GM12878 (cell line): Measurements from ENCODE around the gene PAK6. TPM values are rescaled to one million over a fixed set of nuclear protein-coding genes. Genes with fewer than 3 reads are reported as not detected.

Experiments used
- BRCA1 ChIP-seq: IDR thresholded peaks from 2 replicates; pipeline ENCODE4 v1.6.1; 2011; ENCODE audit warnings: low read depth, low read length, improper control_type of control experiment
- FOXM1 ChIP-seq: IDR thresholded peaks from 2 replicates; pipeline ENCODE4 v1.6.1; 2012; ENCODE audit warnings: low read depth, mild to moderate bottlenecking, inconsistent platforms, low read length, moderate library complexity
- IKZF1 ChIP-seq: fragments of 450-650 bp; conservative IDR thresholded peaks from 2 replicates; pipeline ENCODE4 v1.6.1; 2017; ENCODE audit warnings: antibody characterized with exemption, mild to moderate bottlenecking
- JUNB ChIP-seq: IDR thresholded peaks from 2 replicates; pipeline ENCODE4 v1.6.1; 2016; ENCODE audit warnings: antibody characterized with exemption, mild to moderate bottlenecking
- RB1 ChIP-seq: fragments of 450-650 bp; formaldehyde crosslinking; IDR thresholded peaks from 2 replicates; pipeline ENCODE4 v1.6.1; 2017; ENCODE audit warnings: mild to moderate bottlenecking, borderline replicate concordance
- SPI1 ChIP-seq: IDR thresholded peaks from 2 replicates; pipeline ENCODE4 v1.6.1; 2011; ENCODE audit warnings: low read depth, mild to moderate bottlenecking, low read length, moderate library complexity, borderline replicate concordance; ENCODE audit not compliant: insufficient read depth
- polyA plus RNA-seq, 11 experiments: library from polyadenylated mRNA; depleted of rRNA in 4 of 11; unstranded in 6 of 11; stranded (reverse) in 5 of 11; fragments of >200 nt; fragmentation: Nextera tagmentation in 4 of 11; fragmentation: Illumina TruSeq in 1 of 11; extraction: Ambion mirVana in 4 of 11; extraction: Trizol in 1 of 11; gene quantifications; 1 replicate in 1 of 11; 2 replicates in 10 of 11; pipeline versions ENCODE4 v1.2.1 to v1.2.3, GENCODE V29; 2011 to 2016; ENCODE audit warnings: inconsistent platforms in 2 of 11, missing spikeins in 2 of 11, low read depth in 1 of 11
- total RNA-seq, 4 experiments: library from RNA; depleted of rRNA in 3 of 4; stranded (reverse); fragments of >200 nt in 3 of 4; fragmentation: Illumina TruSeq in 1 of 4; extraction: Trizol in 1 of 4; gene quantifications; 2 replicates each; pipeline versions ENCODE4 v1.2.1 to v1.2.3, GENCODE V29; 2013 to 2021
- TF ChIP-seq, protein P1 (sequence below): fragments of 450-650 bp; IDR thresholded peaks from 2 replicates; pipeline ENCODE4 v1.6.1; 2017; ENCODE audit warnings: mild to moderate bottlenecking
- TF ChIP-seq, protein P2 (sequence below): fragments of 150-350 bp; IDR thresholded peaks from 2 replicates; pipeline ENCODE4 v1.6.1; 2016; ENCODE audit warnings: low read depth, low read length

The PAK6 gene
- total and polyA plus RNA-seq, 10 of the 15 experiments (the other 5 are each of a cell fraction or from before 2014, with no cell fraction given) = 0.07 to 0.92 (median 0.31) TPM; not detected in 2

DNA sequence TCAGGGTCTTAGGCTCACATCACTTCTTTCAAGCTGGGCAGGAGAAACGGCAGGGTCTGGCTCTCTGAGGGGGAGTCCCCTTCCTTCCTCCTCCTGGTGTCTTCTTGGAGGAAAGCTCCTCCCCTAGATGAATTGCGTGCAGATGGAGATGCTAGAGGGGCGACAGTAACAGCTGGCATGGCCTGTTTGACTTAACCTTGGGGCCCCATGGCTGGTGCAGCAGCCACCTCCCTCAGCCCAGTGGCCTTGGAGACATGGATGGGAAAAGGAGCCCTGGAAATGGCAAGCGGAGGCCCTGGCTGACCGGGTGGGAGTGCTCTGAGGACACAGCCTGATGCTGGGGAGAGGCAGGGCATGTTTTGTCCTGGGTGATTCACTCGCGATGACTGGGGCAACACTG lies 20.2 kb downstream of the PAK6 start (continued):
- TF ChIP-seq, protein P1, sequence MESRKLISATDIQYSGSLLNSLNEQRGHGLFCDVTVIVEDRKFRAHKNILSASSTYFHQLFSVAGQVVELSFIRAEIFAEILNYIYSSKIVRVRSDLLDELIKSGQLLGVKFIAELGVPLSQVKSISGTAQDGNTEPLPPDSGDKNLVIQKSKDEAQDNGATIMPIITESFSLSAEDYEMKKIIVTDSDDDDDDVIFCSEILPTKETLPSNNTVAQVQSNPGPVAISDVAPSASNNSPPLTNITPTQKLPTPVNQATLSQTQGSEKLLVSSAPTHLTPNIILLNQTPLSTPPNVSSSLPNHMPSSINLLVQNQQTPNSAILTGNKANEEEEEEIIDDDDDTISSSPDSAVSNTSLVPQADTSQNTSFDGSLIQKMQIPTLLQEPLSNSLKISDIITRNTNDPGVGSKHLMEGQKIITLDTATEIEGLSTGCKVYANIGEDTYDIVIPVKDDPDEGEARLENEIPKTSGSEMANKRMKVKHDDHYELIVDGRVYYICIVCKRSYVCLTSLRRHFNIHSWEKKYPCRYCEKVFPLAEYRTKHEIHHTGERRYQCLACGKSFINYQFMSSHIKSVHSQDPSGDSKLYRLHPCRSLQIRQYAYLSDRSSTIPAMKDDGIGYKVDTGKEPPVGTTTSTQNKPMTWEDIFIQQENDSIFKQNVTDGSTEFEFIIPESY = no peak
- TF ChIP-seq JUNB = no peak
- TF ChIP-seq, protein P2, sequence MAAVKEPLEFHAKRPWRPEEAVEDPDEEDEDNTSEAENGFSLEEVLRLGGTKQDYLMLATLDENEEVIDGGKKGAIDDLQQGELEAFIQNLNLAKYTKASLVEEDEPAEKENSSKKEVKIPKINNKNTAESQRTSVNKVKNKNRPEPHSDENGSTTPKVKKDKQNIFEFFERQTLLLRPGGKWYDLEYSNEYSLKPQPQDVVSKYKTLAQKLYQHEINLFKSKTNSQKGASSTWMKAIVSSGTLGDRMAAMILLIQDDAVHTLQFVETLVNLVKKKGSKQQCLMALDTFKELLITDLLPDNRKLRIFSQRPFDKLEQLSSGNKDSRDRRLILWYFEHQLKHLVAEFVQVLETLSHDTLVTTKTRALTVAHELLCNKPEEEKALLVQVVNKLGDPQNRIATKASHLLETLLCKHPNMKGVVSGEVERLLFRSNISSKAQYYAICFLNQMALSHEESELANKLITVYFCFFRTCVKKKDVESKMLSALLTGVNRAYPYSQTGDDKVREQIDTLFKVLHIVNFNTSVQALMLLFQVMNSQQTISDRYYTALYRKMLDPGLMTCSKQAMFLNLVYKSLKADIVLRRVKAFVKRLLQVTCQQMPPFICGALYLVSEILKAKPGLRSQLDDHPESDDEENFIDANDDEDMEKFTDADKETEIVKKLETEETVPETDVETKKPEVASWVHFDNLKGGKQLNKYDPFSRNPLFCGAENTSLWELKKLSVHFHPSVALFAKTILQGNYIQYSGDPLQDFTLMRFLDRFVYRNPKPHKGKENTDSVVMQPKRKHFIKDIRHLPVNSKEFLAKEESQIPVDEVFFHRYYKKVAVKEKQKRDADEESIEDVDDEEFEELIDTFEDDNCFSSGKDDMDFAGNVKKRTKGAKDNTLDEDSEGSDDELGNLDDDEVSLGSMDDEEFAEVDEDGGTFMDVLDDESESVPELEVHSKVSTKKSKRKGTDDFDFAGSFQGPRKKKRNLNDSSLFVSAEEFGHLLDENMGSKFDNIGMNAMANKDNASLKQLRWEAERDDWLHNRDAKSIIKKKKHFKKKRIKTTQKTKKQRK = no peak
- no peak for TF ChIP-seq RB1
- TF ChIP-seq BRCA1 = no peak
- TF ChIP-seq IKZF1 = no peak
- no peak for TF ChIP-seq SPI1
- TF ChIP-seq FOXM1 = no peak
- TF ChIP-seq, all 136 proteins: peak for 0
